WERI-Rb-1 (cell line): ENCODE data around the gene UBE2O.

Experiments
- DNase-seq: peaks from one replicate; pipeline ENCODE4 v3.0.0-alpha.2; 2020
- H3K27ac ChIP-seq: fragments of 250-450 bp; sonication (Bioruptor Pico); 2 replicates; pipeline ENCODE4 v1.5.1; 2020; ENCODE audit warnings: mild to moderate bottlenecking, moderate library complexity
- H3K27me3 ChIP-seq: fragments of 250-450 bp; sonication (Bioruptor Pico); 2 replicates; pipeline ENCODE4 v1.5.1; 2021; ENCODE audit warnings: mild to moderate bottlenecking, low read depth, moderate library complexity; ENCODE audit not compliant: insufficient read depth, severe bottlenecking
- H3K36me3 ChIP-seq: fragments of 250-450 bp; sonication (Bioruptor Pico); 2 replicates; pipeline ENCODE4 v1.5.1; 2020; ENCODE audit warnings: mild to moderate bottlenecking, moderate library complexity
- H3K4me3 ChIP-seq: 2 replicates; pipeline ENCODE4 v1.5.1; 2011; ENCODE audit warnings: low read depth, mild to moderate bottlenecking, control low read depth, low read length
- H3K9me3 ChIP-seq: fragments of 250-450 bp; sonication (Bioruptor Pico); 2 replicates; pipeline ENCODE4 v1.5.1; 2021; ENCODE audit warnings: mild to moderate bottlenecking, moderate library complexity; ENCODE audit not compliant: severe bottlenecking
- TF ChIP-seq, protein P1 (sequence below): IDR thresholded peaks from 2 replicates; pipeline ENCODE4 v1.5.1; 2011; ENCODE audit warnings: low read depth, mild to moderate bottlenecking, control low read depth, inconsistent platforms, low read length

Gene UBE2O

DNA sequence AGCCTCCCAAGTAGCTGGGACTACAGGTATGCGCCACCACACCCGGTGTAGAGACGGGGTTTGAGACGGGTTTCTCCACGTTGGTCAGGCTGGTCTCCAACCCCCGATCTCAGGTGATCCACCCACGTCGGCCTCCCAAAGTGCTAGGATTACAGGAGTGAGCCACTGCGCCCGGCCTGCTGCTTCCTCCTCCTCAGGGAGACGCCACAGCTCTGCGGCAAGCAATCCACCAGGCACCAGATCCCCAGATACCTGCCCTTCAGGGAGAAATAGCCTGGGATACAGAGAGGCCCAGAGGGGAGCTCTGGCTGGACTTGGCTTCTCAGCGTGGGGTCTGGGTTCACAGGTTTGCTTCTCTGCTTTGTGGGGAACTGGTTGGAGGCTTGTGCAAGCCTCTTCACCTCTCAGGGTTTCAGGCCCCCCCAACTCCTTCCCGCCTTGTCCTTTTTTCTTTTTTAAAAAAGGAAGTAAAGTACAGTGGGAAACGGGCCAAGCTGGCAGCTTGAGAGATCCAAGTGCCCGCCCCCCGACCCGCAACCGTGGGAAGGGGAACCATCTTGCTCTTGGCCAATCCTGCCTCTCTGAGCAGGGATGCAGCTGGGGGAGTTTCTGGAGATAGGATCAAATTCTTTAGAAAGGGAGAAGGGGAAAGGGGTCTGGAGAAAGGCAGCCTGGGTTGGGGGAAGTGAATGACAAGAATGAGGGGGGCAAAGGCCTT lies 71.2 kb downstream of the UBE2O start:
- Histone ChIP-seq H3K4me3 (no peak overlapping the region), H3K36me3 (no peaks in the 10 kb centered on the region), H3K27ac (no peak overlapping the region), H3K9me3 (no peaks in the 10 kb centered on the region), H3K27me3 (peaks cover 14% of the 10 kb centered on the region)
- TF ChIP-seq, protein P1, sequence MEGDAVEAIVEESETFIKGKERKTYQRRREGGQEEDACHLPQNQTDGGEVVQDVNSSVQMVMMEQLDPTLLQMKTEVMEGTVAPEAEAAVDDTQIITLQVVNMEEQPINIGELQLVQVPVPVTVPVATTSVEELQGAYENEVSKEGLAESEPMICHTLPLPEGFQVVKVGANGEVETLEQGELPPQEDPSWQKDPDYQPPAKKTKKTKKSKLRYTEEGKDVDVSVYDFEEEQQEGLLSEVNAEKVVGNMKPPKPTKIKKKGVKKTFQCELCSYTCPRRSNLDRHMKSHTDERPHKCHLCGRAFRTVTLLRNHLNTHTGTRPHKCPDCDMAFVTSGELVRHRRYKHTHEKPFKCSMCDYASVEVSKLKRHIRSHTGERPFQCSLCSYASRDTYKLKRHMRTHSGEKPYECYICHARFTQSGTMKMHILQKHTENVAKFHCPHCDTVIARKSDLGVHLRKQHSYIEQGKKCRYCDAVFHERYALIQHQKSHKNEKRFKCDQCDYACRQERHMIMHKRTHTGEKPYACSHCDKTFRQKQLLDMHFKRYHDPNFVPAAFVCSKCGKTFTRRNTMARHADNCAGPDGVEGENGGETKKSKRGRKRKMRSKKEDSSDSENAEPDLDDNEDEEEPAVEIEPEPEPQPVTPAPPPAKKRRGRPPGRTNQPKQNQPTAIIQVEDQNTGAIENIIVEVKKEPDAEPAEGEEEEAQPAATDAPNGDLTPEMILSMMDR, result no peak
- DNase-seq, result no peak

DNA sequence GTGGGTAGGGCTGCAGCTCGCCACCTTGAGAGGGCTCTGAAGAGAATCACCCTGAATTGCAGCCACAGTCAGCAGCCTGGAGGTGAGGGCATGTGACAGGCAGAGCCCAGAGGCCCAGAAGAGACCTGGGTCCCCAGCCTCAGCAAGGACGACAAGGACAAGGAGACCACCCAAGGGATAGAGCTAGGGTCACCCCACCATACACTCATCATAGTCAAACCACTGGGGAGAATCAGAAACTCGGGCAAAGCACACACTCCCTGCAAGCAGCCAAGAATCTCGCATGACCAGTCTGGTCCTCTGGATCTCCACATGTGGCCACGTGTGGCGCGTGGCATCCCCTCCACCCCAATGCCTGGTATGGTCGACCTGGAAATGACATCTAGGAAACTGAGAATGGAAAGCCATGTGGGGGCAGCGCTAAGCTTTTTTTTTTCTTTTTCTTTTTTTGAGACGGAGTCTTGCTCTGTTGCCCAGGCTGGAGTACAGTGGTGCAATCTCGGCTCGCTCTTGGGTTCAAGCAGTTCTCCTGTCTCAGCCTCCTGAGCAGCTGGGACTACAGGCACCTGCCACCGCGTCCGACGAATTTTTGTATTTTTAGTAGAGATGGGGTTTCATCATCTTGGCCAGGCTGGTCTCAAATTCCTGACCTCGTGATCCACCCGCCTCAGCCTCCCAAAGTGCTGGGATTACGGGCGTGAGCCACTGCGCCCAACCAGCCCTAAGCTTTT lies 73.1 kb downstream of the UBE2O start:
- DNase-seq, result no peak
- TF ChIP-seq, protein P1, result no peak
- Histone ChIP-seq H3K4me3 (no peak overlapping the region), H3K36me3 (no peaks in the 10 kb centered on the region), H3K27me3 (peaks cover 6% of the 10 kb centered on the region), H3K27ac (no peak overlapping the region), H3K9me3 (no peaks in the 10 kb centered on the region)

DNA sequence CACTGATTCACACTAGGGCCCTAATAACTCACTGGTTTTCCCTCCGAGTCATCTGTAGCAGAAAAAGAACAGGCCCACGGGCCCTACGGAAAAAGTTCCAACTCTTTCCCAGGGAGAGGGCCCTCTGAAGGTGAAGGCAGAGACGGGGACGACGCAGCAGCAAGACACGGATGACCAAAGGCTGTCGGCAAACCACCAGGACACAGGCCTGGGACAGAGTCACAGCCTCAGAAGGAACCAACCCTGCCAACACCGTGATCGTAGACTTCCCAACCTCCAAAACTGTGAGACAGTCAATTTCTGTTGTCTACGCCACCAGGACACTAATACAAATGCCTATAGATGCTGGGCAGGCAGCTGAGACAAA lies 73.7 kb downstream of the UBE2O start:
- Histone ChIP-seq H3K4me3 (no peak overlapping the region), H3K27ac (no peak overlapping the region), H3K9me3 (no peaks in the 10 kb centered on the region), H3K27me3 (peaks cover 3% of the 10 kb centered on the region), H3K36me3 (no peaks in the 10 kb centered on the region)
- no peak for DNase-seq
- TF ChIP-seq, protein P1, result no peak

DNA sequence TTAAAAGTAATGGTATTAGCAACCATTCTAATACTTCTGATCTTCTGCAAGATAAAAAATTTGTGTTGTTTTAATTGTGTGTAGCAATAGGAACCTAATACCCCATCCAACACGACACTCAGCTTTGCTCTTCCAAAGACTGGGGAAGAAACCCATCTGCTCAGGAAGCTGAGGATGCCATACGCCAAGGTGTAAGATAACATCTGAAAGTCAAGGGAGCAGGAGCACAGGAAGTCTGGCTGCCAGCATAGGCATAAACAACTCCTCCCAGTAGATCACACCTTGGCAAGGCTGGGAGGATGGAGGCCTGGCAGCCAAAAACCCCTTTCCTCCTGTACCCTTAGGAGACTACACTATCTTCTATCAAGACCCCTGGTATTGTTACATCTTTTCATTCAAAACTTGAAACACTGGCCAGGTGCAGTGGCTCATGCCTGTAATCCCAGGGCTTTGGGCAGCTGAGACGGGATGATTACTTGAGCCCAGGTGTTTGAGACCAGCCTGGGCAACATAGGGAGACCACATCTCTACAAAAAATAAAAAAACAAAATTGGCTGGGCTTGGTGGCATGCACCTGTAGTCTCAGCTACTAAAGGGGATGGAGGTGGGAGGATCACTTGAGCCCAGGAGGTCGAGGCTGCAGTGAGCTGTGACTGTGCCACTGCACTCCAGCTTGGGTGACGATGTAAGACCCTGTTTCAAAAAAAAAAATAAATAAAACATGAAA lies 74.2 kb downstream of the UBE2O start:
- TF ChIP-seq, protein P1, result no peak
- H3K27me3 ChIP-seq, result peaks cover 3% of the 10 kb centered on the region
- no peak overlapping the region for H3K27ac ChIP-seq
- no peak overlapping the region for H3K4me3 ChIP-seq
- H3K36me3 ChIP-seq, result no peaks in the 10 kb centered on the region
- DNase-seq, result no peak
- H3K9me3 ChIP-seq, result no peaks in the 10 kb centered on the region

DNA sequence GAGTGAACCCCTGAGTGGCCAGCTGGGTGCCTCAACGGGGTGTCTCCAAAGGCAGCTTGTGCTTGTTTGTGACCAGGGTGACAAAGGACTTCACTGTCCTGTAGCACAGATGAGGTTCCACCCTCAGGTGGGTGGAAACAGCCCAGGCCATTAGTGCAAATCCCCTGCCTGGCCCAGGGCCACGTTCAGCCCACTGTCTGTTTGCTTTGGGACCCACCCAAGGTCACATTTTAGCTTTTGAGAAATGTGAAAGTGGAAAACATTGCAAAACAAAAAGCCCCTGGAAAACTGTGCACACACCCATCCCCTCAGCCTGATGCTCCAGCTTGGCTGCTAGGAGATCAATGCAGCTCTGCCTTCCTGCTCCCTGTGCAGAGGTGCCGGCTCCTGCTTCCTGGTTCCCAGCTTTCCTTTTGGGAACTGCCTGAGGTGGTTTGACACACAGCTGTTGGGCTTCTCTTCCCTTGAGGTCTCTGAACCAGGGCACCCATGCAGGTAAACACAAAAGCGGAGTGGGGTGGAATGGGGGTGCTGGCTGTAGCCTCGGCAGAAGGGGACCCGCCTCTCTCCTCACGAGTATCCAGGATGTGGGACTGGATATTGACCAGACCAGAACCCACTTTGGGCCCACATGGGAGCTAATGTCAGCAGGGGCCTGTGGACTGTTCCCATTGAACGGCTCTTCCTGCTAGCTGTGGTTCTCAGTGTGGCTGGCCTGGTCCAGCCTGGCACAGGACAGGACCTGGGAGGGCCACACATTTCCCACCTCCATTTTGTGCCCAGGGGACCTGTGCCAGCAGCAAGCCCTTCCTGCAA lies 76.4 kb downstream of the UBE2O start:
- H3K36me3 ChIP-seq, result no peaks in the 10 kb centered on the region
- no peak for DNase-seq

More for the DNA sequence above, 76.4 kb downstream of the UBE2O start:
- H3K27ac ChIP-seq, result peak overlapping the region; percentile 18
- TF ChIP-seq, protein P1, result no peak
- no peaks in the 10 kb centered on the region for H3K27me3 ChIP-seq
- no peak overlapping the region for H3K4me3 ChIP-seq
- H3K9me3 ChIP-seq, result no peaks in the 10 kb centered on the region
